ENCODE data around the gene TRPM1.
"Not testable (repeated sequence)": the region's sequence is repeated elsewhere in the genome, so short reads cannot be mapped to it uniquely, and the experiment has no call there.

Gene TRPM1

DNA sequence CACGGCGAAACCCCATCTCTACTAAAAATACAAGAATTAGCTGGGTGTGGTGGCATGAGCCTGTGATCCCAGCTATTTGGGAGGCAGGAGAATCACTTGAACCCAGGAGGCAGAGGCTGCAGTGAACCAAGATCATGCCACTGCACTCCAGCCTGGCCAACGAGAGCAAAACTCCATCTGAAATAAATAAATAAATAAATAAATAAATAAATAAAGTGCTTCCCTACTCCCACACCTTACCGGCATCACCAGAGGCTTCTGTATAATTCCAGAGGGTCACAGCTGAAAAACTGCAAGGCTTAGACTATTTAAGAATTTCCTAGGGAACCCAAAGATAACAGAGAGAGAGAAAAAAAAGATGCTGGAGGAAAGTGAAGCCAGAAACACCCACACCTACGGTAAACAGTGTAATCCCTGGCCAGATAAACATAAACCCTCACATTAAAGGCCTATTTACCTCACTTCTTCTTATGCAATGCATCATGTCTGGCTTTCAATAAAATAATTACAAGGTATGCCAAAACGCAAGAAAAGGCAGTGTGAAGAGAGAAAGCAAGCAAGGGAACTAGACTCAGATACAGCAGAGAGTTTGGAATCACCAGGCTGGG lies 15.0 kb upstream of the TRPM1 start:
- no peak for DNase-seq

DNA sequence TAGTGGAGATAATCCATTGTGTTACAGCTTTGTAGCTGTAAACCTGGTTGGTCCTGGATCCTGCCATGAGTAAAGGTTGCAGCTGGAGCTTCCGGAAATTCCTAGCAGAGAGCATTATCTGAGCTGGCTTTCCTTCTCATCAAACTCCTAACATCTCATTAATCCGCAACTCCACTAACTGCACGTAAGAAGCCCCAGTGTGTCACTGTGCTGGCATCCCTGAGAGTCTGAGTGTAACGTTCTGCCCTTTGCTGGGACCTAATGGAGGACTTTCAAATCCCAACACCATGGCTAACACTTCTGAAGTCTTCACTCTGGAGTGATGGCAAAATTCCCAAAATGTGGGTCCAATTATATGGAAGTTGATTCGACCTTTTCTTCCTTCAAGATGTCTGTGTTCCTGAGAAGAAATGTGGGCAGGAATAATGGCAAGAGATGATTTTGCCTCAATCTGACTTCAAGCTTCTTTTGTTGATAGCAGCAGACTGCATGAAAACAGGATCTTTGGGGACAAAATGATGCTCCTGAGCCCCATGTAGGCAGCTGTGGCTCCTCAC lies 9.6 kb upstream of the TRPM1 start:
- DNase-seq, result no peak

DNA sequence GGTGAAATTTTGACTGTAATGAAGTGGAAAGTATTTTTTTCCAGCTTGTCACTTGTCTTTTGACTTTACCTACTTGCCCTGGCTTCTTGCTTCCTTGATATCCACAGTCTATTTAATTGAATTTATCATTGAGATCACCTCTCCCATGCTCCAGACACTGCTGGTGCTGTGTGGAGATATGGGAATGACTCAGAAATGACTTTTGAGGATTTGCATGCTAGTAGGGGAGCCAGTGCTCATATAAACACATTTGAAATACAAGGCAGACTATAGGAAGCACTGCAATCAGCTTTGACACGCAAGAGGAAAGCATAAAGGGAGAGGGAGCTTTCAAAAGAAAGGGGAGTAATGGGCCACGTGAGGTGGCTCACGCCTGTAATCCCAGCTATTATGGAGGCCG lies 7.3 kb upstream of the TRPM1 start:
- DNase-seq, result no peak

DNA sequence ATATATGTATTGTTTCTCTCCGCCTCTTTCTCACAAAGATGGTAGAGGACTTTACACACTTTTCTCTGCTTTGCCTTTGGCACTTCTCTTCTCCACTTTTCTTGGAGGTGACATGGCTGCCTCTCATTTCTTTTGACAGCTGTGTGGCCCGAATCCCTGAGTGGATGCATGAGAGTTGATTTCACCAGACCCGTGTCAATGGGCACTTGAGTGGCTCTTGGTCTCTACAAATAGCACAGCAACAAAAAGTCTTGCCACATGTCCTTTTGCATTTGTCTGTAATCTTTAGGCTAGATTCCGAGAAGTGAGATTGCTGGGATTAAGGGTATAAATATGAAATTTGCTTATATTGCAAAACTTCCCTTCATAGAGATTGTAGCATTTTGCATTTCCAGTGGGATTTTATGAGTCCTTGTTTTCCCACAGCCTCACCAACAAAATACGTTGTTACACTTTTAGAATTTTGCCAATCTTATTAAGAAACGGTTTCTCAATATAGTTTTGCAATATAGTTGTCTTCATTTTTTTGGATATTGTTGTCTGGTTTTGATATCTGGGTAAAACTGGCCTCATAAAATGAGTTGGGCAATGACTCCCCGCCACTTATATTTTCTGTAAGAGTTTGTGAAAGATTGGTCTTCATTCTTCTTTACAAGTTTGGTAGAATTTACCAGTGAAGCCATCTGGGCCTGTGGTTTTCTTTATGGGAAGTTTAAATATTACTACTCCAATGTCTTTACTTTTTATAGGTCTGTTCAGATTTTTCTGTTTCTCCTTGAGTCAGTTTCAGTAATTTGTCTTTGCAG lies 5.2 kb upstream of the TRPM1 start:
- DNase-seq, result no peak

DNA sequence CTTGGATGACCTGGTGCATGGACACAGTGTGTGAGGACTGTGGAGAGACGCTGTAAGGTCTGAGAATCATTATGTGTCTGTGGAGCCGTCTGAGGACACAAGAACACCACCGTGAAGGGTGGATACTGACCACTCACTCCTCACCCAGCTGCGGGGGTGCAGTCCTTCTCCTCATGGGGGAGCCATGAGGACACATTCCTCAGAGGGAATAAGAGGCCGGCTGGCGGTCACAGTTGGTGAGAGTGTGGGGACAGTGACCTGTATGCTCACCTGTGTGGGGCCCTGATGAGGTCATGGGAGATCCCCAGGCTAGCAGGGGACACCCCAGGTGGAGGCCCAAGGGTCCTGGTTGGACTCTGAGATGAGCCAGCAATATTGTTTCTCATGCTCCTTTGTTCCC lies 2.5 kb upstream of the TRPM1 start:
- DNase-seq, result no peak

DNA sequence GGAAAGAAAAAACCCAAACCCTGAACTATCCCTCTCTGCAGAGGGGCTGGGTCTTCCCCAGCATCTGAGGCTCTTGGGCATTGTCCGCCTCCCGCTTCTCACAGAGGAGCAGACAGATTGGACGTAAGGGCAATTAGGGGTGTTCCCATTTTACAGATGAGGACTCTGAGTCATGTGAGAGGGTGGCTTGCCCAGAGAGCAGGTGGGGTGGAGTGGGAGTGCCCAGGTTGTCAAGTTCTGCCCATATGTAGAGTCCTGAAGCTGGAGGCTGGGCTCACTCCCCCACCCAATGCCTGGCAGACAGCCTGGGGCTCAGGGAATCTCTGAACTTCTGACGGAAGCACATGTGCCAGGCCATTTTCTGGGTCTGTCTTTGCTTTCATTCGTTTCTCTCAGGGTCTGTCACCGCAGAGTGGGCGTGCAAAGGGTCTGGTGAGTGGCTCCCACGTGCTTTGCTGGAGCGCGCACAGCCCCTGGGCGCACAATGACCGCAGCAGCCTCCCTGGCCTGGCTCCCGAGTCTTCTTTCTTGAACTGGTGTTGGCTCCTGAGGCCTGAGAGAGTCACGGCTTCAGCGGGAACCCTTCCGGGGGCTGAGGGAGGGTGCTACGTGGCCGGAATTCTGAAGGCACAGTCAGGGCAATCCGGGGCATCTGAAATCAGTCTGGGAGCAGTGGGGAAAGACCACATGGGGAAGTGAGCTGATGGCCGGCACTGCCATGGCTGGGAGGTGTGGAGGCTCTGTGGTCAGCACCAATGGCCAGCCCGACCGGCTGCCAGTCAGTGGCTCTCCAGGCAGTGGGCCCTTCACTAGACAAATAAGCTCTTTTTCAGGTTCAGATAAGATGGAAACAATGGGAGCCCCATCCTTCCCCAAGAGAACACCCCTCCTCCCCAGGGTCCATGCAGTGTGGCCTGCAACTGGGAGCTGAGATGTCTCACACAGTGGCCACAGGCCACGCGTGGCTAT lies 1.1 kb upstream of the TRPM1 start:
- DNase-seq, result no peak

DNA sequence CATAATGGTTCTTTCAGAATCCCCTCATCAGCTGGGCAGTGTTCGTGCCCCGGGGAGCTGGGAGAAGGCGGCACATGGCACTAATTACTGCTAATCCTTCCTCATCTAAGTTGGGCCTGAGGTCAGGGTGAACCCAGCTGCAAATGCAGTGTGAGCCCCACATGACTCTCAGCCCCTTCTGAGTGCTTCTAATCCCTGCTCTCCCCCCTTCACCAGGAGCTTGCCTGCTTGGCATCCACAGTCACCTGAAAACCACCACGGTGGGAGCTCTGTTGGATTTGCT lies 455 bp upstream of the TRPM1 start:
- no peak for DNase-seq

DNA sequence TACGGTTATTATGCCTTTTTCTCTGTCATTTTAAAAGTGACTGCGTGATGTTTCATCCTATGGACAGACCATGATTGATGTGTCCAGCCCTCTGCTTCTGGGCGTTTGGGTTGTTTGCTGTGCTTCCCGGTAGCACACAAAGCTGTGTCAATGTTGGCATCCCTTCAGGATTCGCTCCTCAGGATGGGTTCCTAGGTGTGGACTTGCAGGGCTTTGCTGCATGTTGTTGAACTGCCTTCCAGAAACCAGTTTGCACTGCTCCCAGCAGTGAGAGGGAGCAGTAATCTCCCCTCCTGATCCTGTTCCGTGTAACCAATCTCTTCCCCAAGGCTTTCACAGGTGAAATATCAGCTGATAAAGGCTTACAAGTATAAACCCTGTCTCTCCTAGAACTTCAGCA lies 787 bp downstream of the TRPM1 start:
- no peak for DNase-seq

DNA sequence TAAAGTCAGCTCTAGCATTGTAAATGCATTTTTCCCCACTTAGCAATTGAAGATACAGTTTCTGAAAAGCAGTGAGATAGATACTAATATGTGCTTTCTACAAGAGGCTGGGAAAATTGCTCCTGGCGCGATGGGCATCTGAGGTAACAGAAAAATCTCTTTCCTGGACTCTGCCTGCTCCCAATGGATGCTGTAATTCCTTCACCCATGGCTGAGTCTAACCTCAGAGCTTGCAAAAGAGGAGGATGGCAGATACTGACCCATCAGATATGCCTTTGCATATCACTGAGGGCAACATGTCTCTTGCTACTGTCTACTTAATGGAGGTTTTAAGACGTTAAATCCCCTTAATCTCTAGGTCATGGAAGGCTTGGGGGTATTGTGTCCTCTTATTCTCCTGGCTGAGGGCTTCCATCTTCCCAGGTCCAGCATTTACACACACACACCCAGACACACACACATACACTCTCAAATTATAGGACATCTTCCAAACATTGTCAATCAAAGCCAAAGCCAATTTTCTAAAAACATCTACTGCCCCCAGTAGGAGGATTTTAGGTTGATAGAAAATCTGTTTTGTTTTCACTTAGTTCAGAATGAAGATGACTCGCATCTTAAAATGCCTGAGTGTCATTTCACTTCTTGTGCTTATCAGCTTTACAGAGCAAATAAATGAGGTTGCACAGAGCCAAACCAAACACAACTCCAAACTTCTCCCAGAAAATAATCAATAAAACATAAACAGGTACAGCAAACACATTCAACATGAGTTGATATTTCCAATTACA lies 2.4 kb downstream of the TRPM1 start:
- no peak for DNase-seq

DNA sequence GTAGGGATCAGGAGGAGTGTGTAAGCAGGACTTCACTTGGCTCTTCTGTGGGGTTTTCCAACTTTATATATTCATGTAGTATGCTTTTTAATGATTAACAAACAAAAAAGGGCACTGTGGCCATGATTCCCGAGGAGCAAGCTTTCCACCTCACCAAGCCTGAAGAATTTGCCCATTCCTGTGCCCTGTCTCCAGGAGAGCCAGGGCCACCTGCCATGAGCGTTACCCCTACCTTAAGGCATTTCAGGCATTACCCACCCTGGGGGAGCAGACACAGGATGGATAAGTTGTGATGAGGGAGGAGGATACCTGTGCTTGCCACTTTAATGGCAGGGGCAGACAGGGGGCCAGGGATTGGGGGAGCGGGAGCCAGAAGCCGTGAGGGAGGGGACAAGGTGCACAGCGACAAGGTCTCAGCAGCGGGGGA lies 3.0 kb downstream of the TRPM1 start:
- no peak for DNase-seq

DNA sequence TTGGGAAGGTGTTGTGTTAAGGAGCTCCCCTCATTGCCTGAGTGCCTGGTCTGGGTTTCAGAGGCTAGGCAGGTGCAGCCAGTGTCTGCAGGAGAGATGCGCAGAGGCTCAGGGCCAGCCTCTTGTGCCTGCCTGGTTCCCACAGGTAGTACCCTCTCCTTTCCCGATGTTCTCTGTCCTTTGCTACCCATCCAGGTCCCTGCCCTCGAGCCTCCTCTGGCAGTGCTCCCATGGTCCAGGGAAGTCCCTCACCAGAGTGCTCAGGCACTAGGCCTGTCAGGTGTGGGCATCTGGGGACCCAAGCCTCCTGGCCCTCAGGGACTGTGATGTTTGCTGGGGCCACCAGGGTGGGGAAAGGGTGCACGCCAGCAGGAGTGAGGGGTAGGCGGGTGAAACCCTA lies 5.0 kb downstream of the TRPM1 start:
- DNase-seq, result no peak

DNA sequence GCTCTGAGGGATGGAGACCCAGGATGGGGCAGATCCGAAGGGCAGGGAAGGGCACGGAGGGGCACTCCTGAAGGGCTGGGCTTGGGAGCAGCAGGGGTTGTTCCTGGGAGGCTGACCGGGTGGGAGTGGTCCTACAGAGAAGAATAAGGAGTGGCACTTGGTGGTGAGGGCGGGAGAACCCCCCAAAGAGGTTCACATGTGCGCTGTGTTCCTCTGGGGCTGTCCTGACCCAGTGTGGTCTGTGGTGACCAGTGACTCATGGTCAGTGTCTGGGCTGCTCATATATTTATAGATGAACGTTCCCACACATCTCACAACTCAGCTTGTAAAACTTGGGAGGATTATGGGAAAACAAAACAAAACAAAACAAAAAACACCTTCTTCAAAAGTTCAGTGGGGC lies 10.0 kb downstream of the TRPM1 start:
- DNase-seq, result no peak

DNA sequence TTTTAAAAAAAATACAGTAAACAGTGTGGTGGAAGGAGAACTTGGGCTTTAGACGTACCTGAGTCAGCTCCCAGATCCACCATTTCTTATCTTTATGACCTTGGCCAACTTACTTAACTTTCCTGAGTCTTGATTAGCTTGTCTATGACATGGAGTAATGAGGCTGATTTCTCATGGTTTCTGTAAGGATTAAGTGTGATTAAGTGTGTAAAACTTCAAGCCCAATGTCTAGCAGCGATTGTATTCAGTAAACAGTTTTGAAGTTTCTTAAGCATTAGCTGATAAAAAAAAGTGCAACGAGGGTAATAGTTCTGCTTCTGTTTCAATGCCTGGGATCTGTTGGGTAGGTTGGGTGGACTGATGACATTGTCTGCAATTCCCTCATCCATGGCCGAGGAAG lies 10.8 kb downstream of the TRPM1 start:
- DNase-seq, result no peak

DNA sequence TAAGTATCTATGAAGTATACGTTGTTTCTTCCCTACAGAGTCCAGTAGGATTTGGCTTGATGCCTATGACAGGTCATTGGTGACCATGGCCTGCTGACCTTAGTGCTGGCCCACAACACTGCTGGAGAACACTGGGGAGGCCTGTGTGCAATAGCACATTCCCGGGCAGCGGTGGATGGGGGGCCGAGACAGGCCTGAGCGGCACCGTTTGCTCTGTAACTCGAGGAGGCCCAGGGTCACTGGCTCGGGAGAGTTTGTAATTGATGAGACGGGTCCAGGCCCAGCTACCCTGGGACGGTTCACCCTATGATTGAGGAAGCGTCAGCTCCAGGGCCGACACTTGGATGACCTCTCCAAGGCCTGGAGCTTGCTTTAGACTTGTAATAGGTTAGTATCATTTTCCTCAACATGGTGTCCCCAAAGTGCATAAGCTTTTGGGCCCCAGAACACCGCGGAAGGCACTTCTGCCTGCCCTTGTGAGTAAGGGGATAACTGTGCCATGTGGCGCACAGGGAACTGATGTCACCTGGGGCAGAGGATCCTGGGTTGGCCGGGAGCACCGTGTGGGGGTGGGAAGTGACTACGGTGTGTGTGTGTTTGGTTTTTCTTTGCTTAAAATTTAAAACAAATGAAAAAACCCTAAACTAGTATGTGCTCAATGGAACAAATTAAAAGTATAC lies 12.0 kb downstream of the TRPM1 start:
- DNase-seq, result no peak

DNA sequence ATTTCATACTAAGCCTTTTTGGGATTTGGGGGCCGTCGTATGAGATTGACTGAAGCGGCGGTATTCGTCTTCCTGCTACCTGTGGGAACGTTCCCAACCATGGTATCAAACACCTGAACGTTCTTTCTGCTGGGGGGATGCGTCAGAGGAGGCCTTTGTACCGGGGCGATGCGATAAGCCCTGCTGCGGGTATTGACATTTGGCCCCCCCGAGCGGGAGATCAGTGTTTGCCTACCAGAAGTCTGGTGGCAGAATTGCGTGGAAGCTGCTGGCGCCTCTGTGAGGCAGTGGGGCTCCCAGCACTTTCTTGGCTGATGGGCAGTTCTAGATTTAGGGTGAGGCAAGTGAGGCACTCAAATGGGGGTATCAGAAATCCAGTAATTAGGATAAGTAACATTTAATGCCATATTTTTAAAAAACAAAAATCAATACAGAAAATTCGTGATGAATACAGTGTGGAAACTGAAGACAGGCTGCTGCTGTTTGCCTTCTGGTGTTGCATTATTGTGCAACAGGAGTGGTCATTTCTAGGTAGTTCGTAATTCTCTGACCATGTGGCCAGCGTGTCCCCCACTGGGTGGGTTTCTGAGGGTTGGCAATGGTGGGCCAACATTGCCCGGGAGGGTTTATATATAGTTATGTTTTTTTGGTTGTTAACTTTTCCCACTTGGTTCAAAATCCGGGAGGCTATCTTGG lies 12.7 kb downstream of the TRPM1 start:
- DNase-seq, result no peak

DNA sequence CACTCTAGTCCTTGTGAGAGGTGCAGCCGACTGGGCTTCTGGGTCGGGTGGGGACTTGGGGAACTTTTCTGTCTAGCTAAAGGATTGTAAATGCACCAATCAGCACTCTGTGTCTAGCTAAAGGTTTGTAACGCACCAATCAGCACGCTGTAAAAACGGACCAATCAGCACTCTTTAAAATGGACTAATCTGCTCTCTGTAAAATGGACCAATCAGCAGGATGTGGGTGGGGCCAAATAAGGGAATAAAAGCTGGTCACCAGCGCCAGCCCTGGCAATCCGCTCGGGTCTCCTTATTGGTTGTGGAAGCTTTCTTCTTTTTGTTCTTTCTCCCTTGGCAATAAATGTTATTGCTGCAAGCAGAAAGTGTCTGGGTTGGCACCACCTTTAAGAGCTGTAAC lies 13.5 kb downstream of the TRPM1 start:
- not testable (repeated sequence) for DNase-seq

DNA sequence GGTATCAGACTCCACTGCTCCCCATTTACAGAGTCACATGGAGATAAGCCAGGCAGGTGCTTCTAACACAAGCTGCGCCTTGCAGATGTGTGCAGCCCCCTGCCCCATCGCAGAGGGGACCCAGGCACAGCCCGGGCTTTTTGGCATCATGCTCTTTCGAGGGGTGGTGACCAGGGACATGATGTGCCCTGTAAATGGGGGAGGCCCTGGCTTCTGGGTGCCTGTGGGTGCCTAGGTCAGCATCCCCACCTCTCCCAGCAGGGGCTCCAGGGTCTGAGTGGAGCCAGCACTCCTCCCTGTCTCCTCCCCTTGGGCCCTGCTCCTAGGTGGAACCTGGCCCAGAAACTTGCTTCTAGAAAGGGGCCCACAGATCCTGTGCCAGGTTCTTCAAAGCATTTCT lies 15.2 kb downstream of the TRPM1 start:
- DNase-seq, result no peak

DNA sequence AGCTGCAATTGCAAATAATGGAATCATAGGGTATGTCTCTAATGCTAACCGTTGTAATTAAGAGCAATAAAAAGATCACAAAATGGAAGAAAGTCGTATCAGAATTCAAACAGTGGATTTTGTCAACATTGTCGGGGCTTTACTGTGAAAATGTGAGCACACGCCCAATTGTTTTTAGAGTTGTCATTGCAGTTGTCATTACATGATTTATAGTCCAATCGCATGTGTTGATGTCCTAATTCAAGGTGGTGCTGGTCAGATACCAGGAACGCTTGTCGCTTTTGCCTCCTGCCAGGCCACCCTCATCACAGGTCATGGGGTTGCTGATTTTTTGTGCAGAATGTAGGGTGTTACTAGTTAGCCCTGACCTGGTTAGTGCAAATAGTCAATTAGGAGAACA lies 16.2 kb downstream of the TRPM1 start:
- no peak for DNase-seq

DNA sequence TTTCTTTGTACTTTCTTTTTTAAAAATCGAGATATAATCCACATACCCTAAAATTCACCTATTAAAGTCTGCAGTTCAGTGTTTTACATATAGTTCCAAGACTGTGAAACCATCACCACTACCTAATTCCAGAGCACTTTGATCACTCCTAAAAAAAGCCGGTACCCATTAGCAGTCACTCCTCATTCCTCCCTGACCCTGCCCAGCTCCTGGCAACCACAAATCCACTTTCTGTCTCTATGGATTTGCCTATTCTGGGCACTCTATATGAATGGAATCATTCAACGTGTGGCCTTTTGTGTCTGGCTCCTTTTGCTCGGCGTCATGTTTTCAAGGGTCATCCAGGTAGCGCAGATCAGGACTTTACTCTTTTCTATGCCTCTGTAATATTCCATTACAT lies 17.3 kb downstream of the TRPM1 start:
- no peak for DNase-seq

DNA sequence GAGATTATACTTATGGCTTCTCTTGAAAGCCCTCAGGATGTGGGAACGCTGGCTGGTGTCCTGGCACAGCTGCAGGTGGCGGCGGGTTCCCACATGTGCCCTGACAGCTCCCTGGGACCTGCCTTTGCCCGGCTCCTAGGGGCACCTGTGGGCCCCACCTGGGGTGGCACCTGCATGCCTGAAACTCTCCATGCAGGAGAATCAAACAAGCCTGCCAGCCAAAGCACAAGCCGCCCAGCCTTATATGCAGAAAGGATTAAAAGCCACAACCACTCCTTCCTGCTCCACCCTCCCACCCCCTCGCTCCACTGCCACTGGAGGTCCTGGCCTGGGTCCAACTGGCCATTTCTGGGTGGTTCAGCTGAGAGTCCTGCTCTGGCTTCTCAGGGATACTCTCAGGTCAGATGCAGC lies 18.1 kb downstream of the TRPM1 start:
- DNase-seq, result no peak

DNA sequence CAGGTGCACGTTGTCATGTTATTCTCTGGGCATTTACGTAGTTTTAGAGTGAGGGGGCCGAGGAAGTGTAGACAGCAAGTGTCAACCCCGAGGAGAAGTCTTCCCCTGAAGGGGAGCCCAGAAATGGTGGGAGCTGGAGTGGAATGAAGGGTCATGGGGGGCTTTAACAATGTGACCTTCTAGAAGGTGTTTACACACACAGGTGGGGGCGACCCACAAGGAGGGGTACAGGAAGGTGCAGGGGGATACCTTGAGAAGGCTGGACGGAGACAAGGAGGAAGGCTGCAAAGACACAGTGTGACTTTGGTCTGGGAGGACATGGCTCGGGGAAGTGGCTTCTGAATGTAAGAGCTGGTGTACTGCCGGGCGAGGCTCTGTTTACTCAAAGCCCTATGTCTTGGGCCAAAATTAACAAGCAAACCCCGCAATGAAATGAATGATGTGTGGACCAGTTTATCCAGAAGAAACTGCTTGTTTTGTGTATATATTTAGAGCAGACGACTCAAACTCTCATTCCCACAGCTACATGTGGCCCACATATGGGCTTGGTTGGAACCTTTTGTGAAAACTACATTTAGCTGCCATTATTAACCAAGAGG lies 18.7 kb downstream of the TRPM1 start:
- no peak for DNase-seq

All from NCI-H446 treated with DMSO at 0.1 percent for 48 hours (cell line).